Suppressor macrophage treated with lipopolysaccharide for 4 hours (primary cell): ENCODE measurements around the gene PTPRT.
"Not testable (repeated sequence)": the region's sequence is repeated elsewhere in the genome, so short reads cannot be mapped to it uniquely, and the experiment has no call there.

Experiments used
- DNase-seq: peaks from one replicate; pipeline ENCODE4 v3.0.0-alpha.2; 2020

The PTPRT gene

GRCh38 chr20:42959996-42960395 is 229.7 kb downstream of the PTPRT start:
- no peak for DNase-seq

DNA sequence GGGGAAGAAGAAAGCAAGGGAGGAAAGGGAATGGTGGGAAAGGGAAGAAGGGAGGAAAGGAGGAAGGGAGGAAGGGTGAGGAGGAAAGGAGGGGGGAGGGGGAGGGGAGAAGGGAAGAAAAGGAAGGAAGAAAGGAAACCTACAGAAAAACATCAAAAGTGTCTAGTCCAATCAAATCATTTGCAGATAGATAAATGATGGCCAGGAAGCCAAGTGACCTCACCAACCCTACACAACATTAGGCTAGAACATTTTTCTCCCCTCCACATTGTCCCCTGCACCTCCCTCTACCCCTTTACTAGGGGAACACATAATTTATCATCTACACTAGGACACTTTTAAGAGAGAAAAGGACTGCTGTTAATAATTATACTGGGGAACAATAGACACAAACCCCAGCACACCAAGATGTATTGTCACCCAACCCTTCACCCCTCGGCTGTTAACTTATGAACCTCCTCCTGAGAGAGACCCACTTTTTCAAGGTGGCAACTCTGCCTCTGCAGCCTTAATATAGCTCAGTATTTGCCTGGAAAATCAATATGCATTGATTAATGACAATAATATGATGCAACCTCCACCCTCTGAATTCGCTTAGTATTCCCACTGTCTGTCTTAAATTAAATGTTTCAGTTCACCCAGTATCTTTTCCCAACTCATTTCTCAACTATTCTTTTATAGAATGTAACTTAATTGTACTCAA is 231.2 kb downstream of the PTPRT start:
- no peak for DNase-seq

- DNase-seq, result no peak
Observed at GRCh38 chr20:42957704-42958095, 232.0 kb downstream of the PTPRT start.

DNA sequence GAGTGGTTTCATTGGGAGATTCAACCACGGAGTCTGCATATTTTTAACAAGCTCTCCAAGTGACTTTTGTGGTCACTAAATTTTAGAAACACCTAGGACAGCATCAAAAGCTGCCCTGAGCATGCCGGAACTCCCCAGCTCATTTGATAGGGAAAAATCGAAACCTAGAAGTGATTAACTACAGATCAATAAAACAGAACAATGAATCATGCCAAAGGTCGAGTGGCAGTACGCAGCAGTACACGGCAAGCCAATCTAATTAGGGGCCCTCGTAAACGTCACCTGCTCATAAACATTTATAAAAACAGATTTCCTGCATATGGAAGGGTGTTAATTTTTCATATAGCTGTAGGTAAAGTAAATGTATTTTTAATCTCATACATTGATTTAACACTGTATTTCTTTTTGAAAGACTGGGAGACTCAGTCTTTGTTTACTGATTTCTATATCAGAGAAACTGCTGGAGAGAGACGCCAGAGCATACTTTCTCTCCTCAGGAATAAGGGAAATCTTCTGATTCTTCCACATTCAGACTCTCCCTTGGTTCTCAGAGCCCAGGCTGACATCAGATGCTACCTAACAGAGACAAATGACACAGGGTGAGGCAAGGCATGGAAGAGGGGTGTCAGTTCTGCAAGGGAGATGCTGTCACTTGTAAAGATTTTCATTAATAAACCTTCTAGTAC is 232.5 kb downstream of the PTPRT start:
- DNase-seq, result no peak

GRCh38 chr20:42955713-42956112 is 234.0 kb downstream of the PTPRT start:
- DNase-seq, result no peak

DNA sequence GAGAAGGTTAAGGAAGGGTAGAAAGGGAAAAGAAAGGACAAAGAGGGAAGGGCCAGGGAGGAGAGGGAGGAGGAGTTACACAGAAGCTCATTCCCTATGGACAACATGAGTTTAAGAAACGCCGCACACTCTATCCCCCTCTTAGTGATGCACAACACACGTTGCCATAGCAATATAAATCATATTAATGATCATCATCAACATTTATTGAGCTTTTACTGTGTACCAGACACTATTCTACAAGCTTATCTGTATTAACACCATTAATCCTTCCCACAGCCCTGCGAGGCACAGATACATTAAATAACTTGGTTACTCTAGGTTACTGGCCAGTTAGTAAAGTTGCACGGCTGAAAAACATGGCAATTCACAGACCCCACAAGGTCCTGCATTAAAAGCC is 234.8 kb downstream of the PTPRT start:
- DNase-seq, result no peak

GRCh38 chr20:42949950-42950349 is 239.8 kb downstream of the PTPRT start:
- no peak for DNase-seq

GRCh38 chr20:42945234-42945994 is 244.3 kb downstream of the PTPRT start:
- DNase-seq, result no peak

- no peak for DNase-seq
Observed at GRCh38 chr20:42941629-42942028, 248.1 kb downstream of the PTPRT start.

DNA sequence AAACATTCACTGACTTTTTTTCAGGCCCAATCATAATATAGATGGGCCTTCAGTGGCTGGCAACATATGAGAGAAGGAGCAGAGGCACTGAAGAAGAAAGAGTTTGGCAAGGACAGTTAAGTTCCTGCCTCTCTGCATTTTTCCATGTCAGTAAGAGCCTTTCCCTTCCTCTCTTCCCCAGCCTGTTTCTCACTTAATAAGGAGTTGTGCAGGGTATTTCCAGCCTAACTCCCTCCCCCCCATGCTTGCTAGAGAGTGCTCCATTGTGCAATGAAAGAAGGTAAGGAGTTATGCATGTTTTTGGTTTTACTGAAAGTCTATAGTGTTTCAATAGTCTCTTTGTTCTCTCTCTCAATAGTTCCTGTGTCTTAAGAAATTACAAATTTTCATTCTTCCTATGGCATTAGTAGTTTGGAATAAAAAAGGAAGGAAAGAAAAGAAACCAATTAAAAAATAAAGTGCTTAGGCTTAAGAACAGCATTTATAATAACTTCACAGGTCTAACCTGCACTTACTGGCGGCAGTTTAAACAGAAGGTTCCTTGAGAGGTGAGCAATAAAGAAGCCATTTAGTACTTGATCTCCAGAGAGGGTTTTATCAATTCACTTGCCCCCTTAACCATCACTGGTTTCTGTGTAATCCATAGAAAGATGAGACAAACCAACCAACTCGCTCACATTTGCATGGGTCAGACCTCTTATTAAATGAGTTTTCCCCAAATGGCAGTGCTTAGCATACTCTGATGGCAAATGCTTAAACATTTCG is 251.1 kb downstream of the PTPRT start:
- no peak for DNase-seq

DNA sequence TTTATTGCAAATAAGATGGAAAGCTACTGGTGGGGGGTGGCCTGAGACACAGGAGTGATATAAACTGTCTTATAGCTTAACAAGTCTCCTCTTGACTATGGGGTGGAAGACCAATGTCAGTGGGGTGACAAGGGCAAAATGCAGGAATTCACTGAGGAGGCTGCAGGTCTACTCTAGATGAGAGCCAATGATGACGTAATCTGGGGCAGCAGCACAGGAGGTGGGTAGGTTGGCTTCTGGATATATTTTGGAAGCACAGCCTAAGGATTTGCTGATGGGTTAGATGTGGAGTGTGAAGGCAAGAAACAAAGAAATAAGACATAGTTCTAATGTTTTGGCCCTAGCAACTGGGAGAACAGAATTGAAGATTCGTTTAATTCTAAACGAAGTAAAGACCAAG is 253.2 kb downstream of the PTPRT start:
- no peak for DNase-seq

GRCh38 chr20:42924215-42924614 is 265.5 kb downstream of the PTPRT start:
- DNase-seq, result no peak

DNA sequence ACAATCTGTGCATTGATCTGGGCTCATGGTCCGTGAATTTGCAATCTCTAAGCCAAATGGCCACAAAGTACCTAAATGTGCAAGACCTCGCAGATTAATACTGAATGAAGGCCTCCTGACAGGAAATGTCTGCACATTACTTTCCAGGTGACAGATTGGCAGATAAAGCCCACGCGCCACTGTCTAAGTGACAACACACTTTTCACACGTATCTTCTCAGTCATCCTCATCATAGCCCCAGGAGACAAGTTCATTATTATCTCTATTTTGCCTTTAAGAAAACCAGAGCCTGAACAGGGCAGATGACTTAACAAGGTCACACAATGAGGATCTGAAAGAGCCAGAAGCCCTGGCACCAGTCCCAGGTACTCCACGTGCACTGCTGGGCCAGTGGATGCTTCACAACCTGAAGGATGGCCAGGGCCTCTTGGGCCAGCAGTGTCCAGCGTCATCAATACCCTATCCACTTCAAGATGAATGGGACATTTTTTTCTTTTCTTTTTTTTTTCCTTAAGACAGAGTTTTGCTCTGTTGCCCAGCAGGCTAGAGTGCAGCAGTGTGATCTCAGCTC is 266.3 kb downstream of the PTPRT start:
- no peak for DNase-seq

- no peak for DNase-seq
Observed at GRCh38 chr20:42920776-42921175, 268.9 kb downstream of the PTPRT start.

DNA sequence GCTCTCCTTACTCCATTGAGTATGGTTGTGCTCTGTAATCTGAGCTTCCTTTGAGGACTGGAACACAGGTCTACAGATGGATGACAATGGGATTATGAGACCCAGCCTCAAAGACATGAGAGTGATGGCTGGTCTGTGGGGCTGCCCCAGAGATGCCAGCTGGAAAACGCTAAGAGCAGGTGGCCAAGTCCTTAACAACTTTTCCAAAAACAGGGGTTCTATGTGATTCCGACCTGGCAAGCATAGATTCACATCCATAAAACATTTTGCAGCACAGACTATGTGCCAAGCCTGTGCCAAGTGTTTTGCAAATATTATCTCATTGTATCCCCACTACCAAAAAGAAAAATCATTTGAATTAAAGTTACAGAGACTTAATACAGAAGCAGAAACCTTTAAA is 270.4 kb downstream of the PTPRT start:
- no peak for DNase-seq

GRCh38 chr20:42915081-42915480 is 274.6 kb downstream of the PTPRT start:
- no peak for DNase-seq

- no peak for DNase-seq
Observed at GRCh38 chr20:42914302-42914701, 275.4 kb downstream of the PTPRT start.

DNA sequence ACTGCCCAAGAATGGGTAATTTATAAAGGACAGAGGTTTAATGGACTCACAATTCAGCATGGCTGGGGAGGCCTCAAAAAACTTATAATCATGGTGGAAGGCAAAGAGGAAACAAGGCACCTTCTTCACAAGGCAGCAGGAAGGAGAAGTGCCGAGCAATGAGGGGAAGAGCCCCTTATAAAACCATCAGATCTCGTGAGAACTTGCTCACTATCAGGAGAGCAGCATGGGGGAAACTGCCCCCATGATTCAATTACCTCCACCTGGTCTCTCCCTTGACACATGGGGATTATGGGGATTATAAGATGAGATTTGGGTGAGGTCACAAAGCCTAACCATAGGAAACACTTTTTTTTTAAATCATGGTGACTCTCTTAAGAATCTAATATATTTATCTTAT is 278.9 kb downstream of the PTPRT start:
- not testable (repeated sequence) for DNase-seq

DNA sequence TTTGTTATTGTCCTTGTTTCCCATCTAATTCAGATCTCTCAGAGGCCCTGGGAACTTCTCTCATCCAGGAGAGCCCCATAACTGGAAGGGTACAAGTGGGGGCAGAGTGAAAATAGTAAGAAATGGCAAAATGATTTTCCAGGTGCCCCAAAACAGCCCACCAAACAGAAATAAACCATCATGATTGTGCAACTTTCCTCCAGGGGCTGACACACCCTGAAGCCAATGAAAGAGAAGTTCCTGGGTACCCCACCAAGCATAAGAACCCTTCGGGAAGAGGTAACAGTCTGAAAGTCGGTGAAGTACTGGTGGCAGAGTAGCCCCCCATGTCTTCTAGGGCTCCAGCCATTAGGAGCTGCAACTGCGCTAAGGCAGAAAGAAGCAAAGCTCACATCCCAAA is 282.0 kb downstream of the PTPRT start:
- no peak for DNase-seq

GRCh38 chr20:42906120-42906519 is 283.6 kb downstream of the PTPRT start:
- DNase-seq, result no peak

- no peak for DNase-seq
Observed at GRCh38 chr20:42902509-42902908, 287.2 kb downstream of the PTPRT start.

DNA sequence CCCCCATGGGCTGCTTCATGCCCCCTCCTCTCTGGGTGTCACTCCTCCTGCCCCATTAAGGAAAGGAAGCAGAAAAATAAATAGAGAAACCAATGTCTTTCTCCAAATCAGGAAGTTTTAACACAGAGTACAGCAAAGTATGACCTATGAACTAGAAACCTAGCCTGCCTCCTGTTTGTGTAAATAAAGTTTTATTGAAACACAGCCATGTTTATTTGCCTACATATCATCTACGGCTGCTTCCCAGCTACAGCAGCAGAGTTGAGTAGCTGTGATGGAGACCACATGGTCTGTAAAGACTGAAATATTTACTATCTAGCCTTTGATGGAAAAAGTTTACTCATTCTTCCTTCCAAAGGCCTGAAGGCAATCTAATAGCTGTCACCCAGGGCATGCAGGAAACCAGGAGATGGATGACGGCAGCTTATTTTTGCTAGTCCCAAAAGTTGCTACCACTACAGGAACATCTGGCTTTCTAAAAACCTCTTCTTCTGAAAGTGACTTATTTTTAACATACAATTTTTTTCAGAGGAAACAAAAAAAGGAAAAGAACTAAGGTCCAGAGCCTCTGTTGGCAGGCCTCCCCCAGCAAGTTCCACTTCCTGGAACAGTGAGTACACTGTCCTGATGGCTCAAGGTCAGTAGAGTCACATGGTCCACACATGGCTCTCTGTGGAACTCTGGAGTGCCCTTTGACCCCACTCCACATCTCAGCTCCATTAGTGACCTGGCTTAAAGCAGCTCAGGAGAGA is 287.8 kb downstream of the PTPRT start:
- DNase-seq, result no peak
